Dermis blood vessel endothelial cell (primary cell): ENCODE results near the gene TNFAIP1. TPM values are rescaled to one million over a fixed set of nuclear protein-coding genes. Genes with fewer than 3 reads are reported as not detected.

Experiments
- DNase-seq: peaks from one replicate; pipeline ENCODE4 v3.0.0; 2010
- total RNA-seq: library from RNA; depleted of rRNA; stranded (reverse); fragments of >200 nt; gene quantifications from 2 replicates; pipeline ENCODE4 v1.2.3, GENCODE V29; 2014

Gene TNFAIP1
- total RNA-seq, 1 donor from 2014 or later: 107 TPM

DNA sequence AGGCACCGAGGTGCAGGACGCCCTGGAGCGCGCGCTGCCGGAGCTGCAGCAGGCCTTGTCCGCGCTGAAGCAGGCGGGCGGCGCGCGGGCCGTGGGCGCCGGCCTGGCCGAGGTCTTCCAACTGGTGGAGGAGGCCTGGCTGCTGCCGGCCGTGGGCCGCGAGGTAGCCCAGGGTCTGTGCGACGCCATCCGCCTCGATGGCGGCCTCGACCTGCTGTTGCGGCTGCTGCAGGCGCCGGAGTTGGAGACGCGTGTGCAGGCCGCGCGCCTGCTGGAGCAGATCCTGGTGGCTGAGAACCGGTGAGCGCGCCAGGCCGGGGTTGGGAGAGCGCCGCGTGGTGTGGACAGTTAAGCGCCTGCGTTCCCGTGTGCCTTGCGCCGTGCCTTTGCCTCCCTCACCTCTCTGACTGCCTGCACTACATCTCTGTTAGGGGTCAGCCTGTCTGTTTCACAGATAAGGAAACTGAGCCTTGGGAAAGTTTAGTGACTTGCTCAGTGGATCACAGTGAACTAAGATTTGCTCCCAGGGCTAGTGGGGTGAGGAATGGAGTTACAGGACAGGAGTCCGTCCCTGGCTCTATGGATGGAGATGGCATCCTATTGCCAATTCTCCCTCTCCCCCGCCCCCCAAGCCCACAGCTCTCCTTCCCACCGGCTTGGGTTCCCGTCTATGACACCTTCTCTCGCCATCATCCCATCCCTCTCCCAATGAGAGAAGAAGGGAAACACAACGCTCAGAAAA, 36.8 kb downstream of the TNFAIP1 start:
- DNase-seq: peak; percentile 43

DNA sequence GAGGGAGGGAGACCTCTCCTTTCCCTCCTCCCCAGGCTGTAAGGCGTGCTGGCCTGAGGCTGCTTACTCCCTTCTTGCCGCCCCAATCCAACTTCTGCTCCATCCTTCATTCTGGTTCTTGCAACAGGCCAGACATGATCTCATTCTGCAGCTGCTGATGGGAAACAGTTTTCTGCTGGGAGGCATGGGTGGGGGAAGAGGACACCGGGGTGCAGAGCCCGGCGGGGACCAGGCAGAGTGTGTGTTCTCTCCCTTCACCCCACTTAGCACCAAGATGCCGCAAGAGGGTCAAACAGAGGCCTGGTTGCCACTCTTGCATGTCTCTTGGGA, 37.3 kb downstream of the TNFAIP1 start:
- no peak for DNase-seq

DNA sequence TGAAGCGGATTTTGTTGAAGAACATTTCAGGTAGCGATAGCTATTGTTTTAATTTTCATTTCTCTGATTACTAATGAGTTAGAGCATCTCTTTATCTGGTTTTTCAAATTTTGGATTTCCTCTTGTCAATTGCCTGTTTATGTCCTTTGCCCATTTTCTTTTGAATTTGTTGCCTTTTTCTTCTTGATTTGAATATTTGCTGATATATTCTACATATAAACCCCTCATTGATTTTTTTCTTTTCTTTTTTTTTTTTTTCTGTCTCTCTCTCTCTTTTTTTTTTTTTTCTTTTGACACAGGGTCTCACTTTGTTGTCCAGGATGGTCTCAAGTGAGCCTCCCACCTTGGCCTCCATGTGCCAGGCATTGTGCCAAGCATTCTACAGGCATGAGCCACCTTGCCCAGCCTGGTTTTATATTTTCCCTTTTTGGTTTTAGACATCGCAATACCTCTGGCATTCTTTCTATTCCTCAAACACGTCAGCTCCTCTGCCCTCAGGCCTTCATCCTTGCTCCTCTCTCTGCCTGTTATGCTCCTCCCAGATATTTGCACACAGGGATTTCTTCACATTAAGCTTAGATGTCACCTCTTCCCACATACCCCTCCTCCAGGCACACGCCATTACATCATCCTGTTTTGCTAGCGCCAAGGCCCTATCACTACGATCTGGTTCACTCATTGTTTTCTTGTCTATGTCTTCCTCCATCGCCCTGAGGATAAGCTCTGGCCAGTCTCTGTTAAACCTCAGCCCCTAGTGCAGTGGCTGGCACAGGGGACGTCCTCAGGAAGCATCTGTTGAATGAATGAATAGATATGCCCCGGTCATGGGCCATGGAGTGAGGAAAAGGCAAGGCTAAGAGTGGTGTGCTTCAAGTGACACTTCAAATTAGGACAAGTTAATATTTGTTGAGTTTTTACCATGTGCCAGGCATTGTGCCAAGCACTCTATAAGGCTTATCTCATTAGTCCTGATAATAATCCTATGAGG, 44.5 kb downstream of the TNFAIP1 start:
- peak; percentile 73 for DNase-seq

DNA sequence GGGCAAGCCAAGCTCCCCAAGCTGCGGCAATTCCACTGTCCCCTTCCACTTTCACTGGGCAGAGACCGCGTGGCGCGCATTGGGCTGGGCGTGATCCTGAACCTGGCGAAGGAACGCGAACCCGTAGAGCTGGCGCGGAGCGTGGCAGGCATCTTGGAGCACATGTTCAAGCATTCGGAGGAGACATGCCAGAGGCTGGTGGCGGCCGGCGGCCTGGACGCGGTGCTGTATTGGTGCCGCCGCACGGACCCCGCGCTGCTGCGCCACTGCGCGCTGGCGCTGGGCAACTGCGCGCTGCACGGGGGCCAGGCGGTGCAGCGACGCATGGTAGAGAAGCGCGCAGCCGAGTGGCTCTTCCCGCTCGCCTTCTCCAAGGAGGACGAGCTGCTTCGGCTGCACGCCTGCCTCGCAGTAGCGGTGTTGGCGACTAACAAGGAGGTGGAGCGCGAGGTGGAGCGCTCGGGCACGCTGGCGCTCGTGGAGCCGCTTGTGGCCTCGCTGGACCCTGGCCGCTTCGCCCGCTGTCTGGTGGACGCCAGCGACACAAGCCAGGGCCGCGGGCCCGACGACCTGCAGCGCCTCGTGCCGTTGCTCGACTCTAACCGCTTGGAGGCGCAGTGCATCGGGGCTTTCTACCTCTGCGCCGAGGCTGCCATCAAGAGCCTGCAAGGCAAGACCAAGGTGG, 45.7 kb downstream of the TNFAIP1 start:
- DNase-seq: peak; percentile 80

DNA sequence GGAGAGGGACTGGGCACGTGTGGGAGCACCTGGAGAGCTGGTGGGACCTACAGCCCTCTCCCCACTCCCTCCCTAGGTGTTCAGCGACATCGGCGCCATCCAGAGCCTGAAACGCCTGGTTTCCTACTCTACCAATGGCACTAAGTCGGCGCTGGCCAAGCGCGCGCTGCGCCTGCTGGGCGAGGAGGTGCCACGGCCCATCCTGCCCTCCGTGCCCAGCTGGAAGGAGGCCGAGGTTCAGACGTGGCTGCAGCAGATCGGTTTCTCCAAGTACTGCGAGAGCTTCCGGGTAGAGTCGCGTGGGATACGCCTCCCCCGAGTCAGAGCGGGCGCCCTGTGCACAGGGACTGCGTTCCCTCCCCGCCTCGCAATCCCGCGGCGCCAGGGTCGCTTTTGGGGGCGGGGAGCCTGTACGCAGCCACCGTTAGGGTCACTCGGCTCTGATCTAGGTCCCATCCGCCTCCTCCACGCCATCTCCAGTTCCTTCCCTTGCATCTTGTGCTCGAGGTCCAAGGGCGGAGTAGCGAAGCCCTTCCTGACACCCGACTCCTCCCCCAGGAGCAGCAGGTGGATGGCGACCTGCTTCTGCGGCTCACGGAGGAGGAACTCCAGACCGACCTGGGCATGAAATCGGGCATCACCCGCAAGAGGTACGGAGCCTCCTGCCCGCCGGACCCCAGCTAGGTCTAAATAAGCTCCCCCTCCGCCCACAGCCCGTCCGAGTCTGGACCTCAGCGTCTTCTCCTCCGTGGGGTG, 48.9 kb downstream of the TNFAIP1 start:
- DNase-seq: peak; percentile 61

DNA sequence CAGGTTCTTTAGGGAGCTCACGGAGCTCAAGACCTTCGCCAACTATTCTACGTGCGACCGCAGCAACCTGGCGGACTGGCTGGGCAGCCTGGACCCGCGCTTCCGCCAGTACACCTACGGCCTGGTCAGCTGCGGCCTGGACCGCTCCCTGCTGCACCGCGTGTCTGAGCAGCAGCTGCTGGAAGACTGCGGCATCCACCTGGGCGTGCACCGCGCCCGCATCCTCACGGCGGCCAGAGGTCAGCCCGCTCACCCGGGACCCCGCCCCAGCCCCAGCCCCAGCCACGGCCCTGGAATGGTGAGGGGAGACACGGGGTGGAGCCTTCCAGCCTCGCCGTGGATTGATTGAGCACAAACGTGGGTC, 49.5 kb downstream of the TNFAIP1 start:
- no peak for DNase-seq

DNA sequence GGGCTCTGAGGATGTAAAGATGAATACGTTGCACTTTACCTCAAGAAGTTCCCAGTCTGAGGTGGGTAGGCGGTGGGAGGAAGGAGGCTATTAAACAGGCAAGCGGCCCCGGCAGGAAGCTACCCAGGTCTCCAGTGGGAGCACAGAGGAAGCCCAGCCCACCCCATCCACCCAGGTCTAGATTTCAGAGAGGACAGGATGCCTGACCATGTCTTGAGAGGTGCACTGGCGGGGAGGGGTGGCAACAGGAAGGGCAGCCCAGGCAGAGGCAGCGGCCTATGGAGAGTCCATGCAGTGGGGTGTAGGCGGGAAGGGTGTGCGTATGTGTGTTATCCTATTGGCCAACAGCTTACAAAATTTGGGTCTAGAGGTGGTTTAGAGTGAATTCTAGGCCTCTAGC, 49.8 kb downstream of the TNFAIP1 start:
- DNase-seq: no peak

DNA sequence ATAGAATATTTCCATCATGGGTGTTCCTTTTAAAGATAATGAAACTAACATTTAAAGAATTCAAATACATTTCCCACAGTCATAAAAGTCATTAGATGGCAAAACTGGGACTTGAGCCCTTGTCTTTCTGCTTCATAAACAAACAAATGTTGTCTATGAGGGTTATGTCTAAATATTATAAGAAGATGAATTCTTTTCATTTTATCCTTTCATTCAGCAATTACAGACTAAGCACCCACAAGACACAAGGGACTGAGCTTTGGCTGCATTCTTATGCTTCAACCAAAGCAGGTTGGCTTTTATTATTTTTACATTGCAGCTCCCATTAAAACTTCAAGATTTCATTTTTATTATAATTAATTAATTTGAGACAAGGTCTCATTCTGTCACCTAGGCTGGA, 50.8 kb downstream of the TNFAIP1 start:
- no peak for DNase-seq

DNA sequence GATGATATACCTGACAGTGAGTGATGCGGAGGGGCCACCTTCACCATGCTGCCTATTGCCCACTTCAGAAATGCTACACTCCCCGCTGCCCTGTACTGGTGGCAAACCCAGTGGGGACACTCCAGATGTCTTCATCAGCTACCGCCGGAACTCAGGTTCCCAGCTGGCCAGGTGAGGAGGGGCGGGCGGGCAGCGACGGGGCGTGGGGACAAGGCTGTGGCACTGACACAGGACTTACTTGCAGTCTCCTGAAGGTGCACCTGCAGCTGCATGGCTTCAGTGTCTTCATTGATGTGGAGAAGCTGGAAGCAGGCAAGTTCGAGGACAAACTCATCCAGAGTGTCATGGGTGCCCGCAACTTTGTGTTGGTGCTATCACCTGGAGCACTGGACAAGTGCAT, 52.5 kb downstream of the TNFAIP1 start:
- DNase-seq: no peak

DNA sequence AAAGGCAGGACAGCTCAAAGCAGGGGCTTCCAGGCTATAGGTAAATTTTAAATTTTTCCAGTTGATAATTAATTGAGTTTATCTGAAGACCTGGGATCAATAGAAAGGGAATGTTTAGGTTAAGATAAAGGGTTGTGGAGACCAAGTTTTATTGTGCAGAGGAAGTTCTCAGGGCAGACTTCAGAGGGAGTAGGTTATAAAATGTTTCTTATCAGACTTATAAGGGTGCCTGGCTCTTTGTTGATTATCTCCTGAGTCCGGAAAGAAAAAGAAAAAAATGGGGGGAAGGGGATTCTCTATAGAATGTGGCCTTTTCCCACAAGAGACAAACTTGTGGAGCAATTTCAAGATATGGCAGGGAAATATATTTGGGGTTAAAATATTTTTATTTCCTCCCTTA, 54.6 kb downstream of the TNFAIP1 start:
- no peak for DNase-seq

DNA sequence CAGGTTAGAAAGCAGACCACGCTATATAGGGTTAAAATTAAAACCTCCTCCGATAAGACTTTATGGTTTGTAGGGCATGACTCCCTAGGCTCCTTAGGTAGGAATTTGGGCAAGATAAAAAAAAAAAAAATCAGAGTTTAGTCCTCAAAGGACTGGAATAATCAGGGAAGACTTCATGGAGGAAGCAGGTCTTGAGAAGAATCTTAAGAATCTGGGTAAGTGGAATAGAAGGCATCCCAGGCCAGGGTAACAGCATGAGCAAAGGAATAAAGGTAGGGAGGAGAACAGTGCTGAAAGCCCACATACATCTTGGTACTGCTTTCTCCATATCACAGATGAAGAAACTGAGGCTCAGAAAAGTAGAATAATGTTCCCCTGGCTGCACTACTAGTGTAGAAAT, 55.0 kb downstream of the TNFAIP1 start:
- no peak for DNase-seq

DNA sequence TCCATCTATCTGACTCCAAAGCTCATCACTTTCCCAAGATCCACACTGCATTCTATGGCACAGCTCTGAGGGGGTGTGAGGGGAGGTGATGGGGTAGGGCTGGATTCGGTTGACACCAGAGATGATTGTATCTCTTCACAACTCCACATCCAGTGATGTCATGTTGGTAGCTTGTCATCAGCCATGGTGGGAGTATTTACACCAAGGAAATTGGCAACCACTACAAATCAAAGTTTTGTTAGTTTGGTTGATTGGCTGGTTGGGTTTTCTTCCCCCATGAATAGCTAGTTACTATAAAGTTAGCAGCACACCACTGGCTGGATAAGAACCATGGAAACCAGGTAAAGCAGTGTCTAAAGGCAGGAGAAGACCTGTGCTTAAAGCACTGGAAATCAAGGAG, 55.4 kb downstream of the TNFAIP1 start:
- no peak for DNase-seq

DNA sequence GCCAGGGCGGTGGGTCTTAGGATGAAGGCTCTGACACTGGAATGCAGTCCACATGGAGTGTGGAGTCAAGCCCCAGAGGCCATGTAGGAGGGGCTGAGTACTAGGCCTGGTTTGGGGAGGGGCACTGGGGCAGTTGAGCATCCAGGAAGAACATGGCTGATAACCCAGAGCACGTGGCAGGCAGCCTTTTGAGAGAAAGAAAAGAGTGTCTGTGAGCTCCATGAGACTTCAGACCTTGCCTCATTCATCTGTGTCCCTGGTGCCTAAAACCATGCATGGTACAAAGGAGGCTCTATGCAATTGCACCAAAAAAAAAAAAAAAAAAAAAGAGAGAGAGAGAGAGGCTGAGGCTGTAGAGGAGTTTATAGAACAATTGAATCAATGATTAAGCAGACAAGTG, 55.8 kb downstream of the TNFAIP1 start:
- DNase-seq: no peak

DNA sequence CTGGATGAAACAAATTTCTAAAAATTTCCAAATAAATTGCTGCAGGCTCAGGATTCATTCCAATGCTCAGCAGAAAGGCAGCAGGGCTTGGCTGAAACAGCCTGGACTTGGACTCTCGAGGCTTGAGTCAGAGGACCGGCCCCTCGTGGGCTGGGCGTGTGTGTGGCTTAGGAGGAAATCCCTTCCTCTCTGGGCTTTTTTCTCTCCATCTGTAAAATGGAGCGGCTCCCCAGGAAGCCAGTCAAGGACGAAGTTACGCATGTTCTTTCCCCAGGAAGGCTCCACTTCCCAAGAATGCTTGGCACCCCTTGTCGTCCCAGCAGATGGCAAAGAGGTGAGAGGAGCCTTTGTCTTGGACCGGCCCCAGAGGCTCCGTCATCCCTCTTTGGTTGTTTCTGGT, 56.9 kb downstream of the TNFAIP1 start:
- DNase-seq: peak; percentile 87

DNA sequence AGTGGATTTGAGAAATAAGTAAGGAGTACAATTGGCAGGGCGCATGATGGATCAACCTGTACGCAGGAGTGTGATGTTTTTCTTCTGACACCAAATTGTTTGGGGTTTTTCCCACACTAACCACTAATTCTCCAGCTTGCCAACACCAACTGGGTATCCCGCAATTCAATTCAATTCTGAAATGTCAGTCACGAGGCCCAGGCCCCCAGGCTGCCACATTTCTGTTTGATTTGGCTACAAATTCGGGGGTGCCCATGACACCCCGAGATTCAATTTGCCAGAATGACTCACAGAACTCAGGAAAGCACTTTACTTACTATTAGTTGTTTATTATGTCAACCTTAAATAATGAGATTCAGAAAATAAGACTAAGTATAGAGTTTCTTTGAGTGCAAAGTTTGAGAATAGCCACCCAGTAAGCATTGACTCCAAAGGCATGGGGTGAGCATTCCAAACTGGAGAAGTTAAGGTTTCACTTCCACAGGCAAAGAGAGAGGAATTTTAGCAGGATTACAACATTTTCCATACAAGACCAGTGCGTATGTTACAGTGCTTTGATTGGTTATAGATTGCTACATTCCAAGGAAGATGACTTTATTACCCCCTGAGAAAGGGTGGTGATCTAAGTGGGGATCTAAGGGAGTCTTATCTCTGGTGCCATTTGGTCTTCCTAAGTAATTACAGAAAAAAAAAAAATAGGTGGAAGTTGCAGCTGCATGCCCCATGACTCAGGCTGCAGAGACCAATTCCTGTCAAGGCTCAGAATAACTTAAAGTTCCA, 59.0 kb downstream of the TNFAIP1 start:
- peak; percentile 93 for DNase-seq

DNA sequence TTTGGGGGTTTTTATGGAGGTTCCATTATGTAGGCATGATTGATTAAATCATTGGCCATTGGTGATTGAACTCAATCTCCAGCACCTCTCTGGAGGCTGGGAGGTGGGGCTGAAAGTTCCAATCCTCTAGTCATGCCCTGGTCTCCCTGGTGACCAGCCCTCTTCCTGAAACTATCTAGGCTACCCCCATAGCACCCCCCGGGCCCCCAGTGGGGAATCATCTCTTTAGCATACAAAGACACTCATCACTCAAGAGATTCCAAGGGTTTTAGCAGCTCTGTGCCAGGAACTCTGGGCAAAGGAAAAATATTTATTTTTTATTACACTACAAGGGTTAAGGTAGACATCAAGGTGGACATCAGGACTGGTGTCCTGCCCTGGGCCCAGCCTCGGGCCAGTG, 59.9 kb downstream of the TNFAIP1 start:
- DNase-seq: no peak

DNA sequence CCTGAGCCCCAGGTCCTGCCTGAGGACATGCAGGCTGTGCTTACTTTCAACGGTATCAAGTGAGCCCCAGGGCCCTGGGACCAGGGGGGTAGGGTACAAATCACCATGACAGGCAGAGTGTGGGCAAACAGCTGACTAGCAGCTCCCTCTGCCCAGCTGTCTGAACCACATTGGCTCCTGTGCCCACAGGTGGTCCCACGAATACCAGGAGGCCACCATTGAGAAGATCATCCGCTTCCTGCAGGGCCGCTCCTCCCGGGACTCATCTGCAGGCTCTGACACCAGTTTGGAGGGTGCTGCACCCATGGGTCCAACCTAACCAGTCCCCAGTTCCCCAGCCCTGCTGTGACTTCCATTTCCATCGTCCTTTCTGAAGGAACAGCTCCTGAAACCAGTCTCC, 60.4 kb downstream of the TNFAIP1 start:
- DNase-seq: no peak
